Measurements from ENCODE around the gene TRIP10.

GRCh38 chr19:6773323-6773931 lies 33.9 kb downstream of the TRIP10 start:
- TF ChIP-seq REST (IDR thresholded peaks at IDR 0.05; ENCODE audit: borderline replicate concordance) (no peak), TAF1 (IDR thresholded peaks at IDR 0.05; ENCODE audit: low read depth) (no peak), CTCF (IDR thresholded peaks at IDR 0.05; ENCODE audit: poor library complexity, severe bottlenecking) (no peak)
